Measurements from ENCODE around the gene MARCHF2. TPM values are rescaled to one million over a fixed set of nuclear protein-coding genes. Genes with fewer than 3 reads are reported as not detected.

Gene MARCHF2
- total RNA-seq, 1 donor from 2014 or later, result 21.3 TPM

- Mint-ChIP-seq H3K36me3 (ENCODE audit: insufficient read depth) (peaks cover 14% of the 10 kb centered on the region), H3K9me3 (ENCODE audit: low read depth) (no peaks in the 10 kb centered on the region), H3K4me3 (ENCODE audit: low read depth) (no peak overlapping the region), H3K27ac (peak overlapping the region; percentile 67), H3K27me3 (no peaks in the 10 kb centered on the region), H3K4me1 (ENCODE audit: low read depth) (peaks cover 70% of the 10 kb centered on the region)
- DNase-seq (ENCODE audit: low spot score, unreplicated experiment), result no peak
- TF ChIP-seq, protein P1, sequence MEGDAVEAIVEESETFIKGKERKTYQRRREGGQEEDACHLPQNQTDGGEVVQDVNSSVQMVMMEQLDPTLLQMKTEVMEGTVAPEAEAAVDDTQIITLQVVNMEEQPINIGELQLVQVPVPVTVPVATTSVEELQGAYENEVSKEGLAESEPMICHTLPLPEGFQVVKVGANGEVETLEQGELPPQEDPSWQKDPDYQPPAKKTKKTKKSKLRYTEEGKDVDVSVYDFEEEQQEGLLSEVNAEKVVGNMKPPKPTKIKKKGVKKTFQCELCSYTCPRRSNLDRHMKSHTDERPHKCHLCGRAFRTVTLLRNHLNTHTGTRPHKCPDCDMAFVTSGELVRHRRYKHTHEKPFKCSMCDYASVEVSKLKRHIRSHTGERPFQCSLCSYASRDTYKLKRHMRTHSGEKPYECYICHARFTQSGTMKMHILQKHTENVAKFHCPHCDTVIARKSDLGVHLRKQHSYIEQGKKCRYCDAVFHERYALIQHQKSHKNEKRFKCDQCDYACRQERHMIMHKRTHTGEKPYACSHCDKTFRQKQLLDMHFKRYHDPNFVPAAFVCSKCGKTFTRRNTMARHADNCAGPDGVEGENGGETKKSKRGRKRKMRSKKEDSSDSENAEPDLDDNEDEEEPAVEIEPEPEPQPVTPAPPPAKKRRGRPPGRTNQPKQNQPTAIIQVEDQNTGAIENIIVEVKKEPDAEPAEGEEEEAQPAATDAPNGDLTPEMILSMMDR (IDR thresholded peaks at IDR 0.05; ENCODE audit: unreplicated experiment), result peak; percentile 30
Measured at GRCh38 chr19:8456064-8456463, 43.0 kb downstream of the MARCHF2 start.

DNA sequence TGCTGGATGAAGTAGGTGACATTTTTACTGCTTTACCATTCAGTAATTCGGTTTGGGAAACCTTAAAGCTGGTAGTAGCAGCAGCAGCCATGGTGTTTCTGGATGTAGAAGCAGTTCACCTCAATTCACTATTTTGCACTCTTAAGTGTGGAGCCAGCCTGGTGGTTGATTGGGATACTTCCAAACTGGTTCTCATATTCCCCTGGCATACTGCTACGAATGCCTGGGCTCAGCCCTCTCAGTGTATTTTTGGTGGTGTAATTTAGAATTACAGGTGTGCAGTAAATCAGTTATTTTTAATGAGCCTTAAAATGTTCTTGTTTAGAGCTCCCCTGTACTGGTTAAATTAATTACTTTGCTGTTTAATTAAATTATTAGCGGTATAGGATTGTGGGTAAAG lies 44.1 kb downstream of the MARCHF2 start:
- Mint-ChIP-seq H3K36me3 (ENCODE audit: insufficient read depth) (peaks cover 11% of the 10 kb centered on the region), H3K27ac (no peak overlapping the region), H3K27me3 (no peaks in the 10 kb centered on the region), H3K9me3 (ENCODE audit: low read depth) (no peaks in the 10 kb centered on the region), H3K4me1 (ENCODE audit: low read depth) (peaks cover 70% of the 10 kb centered on the region), H3K4me3 (ENCODE audit: low read depth) (no peak overlapping the region)
- TF ChIP-seq, protein P1 (IDR thresholded peaks at IDR 0.05; ENCODE audit: unreplicated experiment), result no peak
- DNase-seq (ENCODE audit: low spot score, unreplicated experiment), result no peak

GRCh38 chr19:8457827-8458226 lies 44.7 kb downstream of the MARCHF2 start:
- TF ChIP-seq, protein P1 (IDR thresholded peaks at IDR 0.05; ENCODE audit: unreplicated experiment), result no peak
- Mint-ChIP-seq H3K9me3 (ENCODE audit: low read depth) (no peaks in the 10 kb centered on the region), H3K36me3 (ENCODE audit: insufficient read depth) (peaks cover 11% of the 10 kb centered on the region), H3K4me3 (ENCODE audit: low read depth) (no peak overlapping the region), H3K4me1 (ENCODE audit: low read depth) (peaks cover 71% of the 10 kb centered on the region), H3K27me3 (no peaks in the 10 kb centered on the region), H3K27ac (peak overlapping the region; percentile 94)
- DNase-seq (ENCODE audit: low spot score, unreplicated experiment), result no peak

DNA sequence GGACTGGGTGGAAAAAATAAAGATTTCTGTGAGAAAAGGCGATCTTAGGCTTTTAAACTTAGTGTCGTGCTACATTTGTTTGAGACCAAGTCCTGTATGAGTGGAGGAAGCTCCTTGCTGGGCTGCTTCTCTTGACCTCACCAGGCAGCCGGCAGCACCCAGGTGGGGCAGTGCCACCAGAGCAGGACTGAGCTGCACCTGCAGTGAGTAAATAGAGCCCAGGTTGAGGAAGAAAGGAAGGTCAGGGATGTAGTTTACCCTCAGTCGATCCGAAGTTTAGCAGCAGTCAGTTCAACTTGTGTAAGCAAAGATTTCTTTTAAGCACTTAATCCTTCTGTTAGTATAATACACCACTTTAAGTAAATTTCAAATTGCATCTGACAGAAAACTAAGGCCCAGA lies 45.3 kb downstream of the MARCHF2 start:
- Mint-ChIP-seq H3K9me3 (ENCODE audit: low read depth) (no peaks in the 10 kb centered on the region), H3K27me3 (no peaks in the 10 kb centered on the region), H3K4me3 (ENCODE audit: low read depth) (peak overlapping the region; percentile 47), H3K36me3 (ENCODE audit: insufficient read depth) (peaks cover 12% of the 10 kb centered on the region), H3K4me1 (ENCODE audit: low read depth) (peaks cover 75% of the 10 kb centered on the region), H3K27ac (peak overlapping the region; percentile 94)
- TF ChIP-seq, protein P1 (IDR thresholded peaks at IDR 0.05; ENCODE audit: unreplicated experiment), result no peak
- DNase-seq (ENCODE audit: low spot score, unreplicated experiment), result no peak

DNA sequence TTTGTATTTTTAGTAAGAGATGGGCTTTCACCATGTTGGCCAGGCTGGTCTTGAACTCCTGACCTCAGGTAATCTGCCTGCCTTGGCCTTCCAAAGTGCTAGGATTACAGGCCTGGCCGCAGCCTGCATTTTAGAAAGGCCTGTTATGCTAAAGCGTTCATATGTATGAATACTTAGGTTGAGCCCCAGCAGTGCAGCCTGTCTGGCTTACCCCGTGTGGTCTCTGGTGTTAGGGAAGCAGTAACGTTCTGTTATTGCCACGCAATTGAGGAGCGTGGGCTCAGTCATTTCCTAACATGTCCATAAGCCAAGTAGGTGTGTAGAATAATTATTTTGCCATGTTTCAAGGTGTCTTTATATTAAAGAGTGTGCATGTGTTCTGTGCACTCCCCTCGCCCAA lies 46.0 kb downstream of the MARCHF2 start:
- peak overlapping the region; percentile 94 for H3K27ac Mint-ChIP-seq
- no peaks in the 10 kb centered on the region for H3K27me3 Mint-ChIP-seq
- no peak overlapping the region for H3K4me3 Mint-ChIP-seq (ENCODE audit: low read depth)
- H3K4me1 Mint-ChIP-seq (ENCODE audit: low read depth), result peaks cover 73% of the 10 kb centered on the region
- H3K9me3 Mint-ChIP-seq (ENCODE audit: low read depth), result no peaks in the 10 kb centered on the region
- H3K36me3 Mint-ChIP-seq (ENCODE audit: insufficient read depth), result peaks cover 12% of the 10 kb centered on the region
- TF ChIP-seq, protein P1 (IDR thresholded peaks at IDR 0.05; ENCODE audit: unreplicated experiment), result no peak
- DNase-seq (ENCODE audit: low spot score, unreplicated experiment), result no peak

Measured in progenitor cell of endocrine pancreas (in vitro differentiated cells).